Activated B cell treated with CpG ODN at 0.5 μM for 24 hours (primary cell): ENCODE measurements around the gene LMTK3. TPM values are rescaled to one million over a fixed set of nuclear protein-coding genes. Genes with fewer than 3 reads are reported as not detected.
A peak's percentile ranks its signal among the peaks of the same experiment; 100 is the strongest.
"Not testable (repeated sequence)": the region's sequence is repeated elsewhere in the genome, so short reads cannot be mapped to it uniquely, and the experiment has no call there.

Experiments used
- ATAC-seq: fragments of 200-7000 bp; cut with Tn5 transposase; one replicate; pipeline ENCODE4 v1.10.0; 2021; ENCODE audit warnings: low read depth, mild to moderate bottlenecking, moderate library complexity
- CTCF ChIA-PET: fragments of 350-600 bp; sonication (Branson Sonifier 250); formaldehyde crosslinking; loops from one replicate; lab custom pipeline; 2021; ENCODE audit warnings: antibody characterized with exemption; lab: Charles Lee
- POLR2A ChIA-PET: fragments of 350-600 bp; sonication (Branson Sonifier 250); formaldehyde crosslinking; loops from one replicate; lab custom pipeline; 2021; ENCODE audit warnings: antibody characterized with exemption; lab: Charles Lee
- DNase-seq: peaks from one replicate; pipeline ENCODE4 v3.0.0; 2022
- H3K27ac Mint-ChIP-seq: one replicate; pipeline ENCODE4 v1.8.0; 2020; ENCODE audit warnings: mixed read lengths
- H3K27me3 Mint-ChIP-seq: one replicate; pipeline ENCODE4 v1.8.0; 2021; ENCODE audit warnings: mixed read lengths
- H3K36me3 Mint-ChIP-seq: one replicate; pipeline ENCODE4 v1.8.0; 2021; ENCODE audit warnings: low read depth, mixed read lengths
- H3K4me1 Mint-ChIP-seq: one replicate; pipeline ENCODE4 v1.8.0; 2021; ENCODE audit warnings: mixed read lengths
- H3K4me3 Mint-ChIP-seq: one replicate; pipeline ENCODE4 v1.8.0; 2020; ENCODE audit warnings: mild to moderate bottlenecking, mixed read lengths
- H3K9me3 Mint-ChIP-seq: one replicate; pipeline ENCODE4 v1.8.0; 2020; ENCODE audit warnings: mixed read lengths
- CTCF ChIP-seq: fragments of 200-600 bp; IDR thresholded peaks from one replicate; pipeline ENCODE4 v1.8.0; 2022; ENCODE audit warnings: antibody characterized with exemption, mild to moderate bottlenecking
- intact Hi-C: fragments of 100-400 bp; cut with micrococcal nuclease; formaldehyde crosslinking; loops from one replicate; pipeline ENCODE4 v1.15.1; 2024
- total RNA-seq: library from RNA; stranded (reverse); gene quantifications from 2 replicates; pipeline ENCODE4 v1.2.3, GENCODE V29; 2022

Gene LMTK3
- total RNA-seq, 1 donor from 2014 or later = 0.60 TPM

DNA sequence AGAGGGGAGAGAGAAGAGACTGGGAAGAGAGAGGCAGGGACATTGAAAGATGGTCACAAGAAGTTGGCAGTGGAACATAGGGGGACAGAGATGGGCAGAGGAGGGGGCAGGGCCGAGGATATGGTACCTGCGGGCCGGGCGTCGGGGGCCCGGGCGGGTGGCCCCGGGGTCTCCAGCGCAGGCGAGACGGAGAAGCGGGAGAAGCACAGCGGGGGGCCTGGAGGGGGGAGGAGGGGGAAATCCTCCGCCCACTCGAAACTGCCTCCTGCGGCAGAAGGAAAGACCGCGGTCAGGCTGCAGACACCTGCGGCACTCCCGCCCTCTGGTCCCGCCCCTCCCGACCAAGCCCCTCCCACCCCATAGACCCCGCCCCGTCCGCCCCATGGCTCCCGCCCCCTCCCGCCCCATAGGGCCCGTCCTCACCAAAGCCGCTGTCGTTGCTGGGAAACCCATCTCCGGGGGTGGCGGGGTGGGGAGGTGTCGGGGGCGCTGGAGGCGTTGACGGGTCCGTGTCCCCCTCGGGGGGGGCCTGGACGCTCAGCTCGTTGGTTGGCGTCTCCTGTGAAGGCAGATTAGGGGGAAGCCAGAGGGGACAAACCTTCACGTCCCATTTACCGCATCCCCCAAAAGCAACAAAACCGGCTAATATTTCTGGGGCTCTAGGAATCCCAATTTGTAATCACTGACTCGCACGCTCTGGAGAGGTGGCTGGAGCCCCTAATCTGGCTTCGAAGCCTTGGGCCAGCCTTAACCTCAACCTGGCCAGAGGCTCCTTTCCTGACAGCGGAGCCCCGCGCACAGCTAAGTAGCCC is 20.4 kb downstream of the LMTK3 start:
- intact Hi-C loops = loop anchor here (1.0 to 10.0 kb wide), 6 partner anchors 11 to 226 kb away; partner anchors contain the start of genes CYTH2, GRWD1 and KDELR1
- TF ChIP-seq CTCF = no peak
- ChIA-PET POLR2A (interaction anchor here (0.6 to 2.3 kb wide), 8 partner anchors 86 to 890 kb away, joined by 3 to 11 read pairs (median 6); partner anchors contain the start of genes RPL18 and SPHK2), CTCF (interaction anchor here (0.9 to 3.8 kb wide), 6 partner anchors 10 to 100 kb away, joined by 3 to 40 read pairs (median 12); partner anchors contain the start of gene KDELR1)
- peaks cover 41% of the 10 kb centered on the region for H3K4me1 Mint-ChIP-seq
- ATAC-seq (peak; percentile 38), DNase-seq (peak; percentile 56)
- peaks cover 27% of the 10 kb centered on the region for H3K27me3 Mint-ChIP-seq
- no peaks in the 10 kb centered on the region for H3K9me3 Mint-ChIP-seq
- H3K36me3 Mint-ChIP-seq = no peaks in the 10 kb centered on the region
- peak overlapping the region; percentile 78 for H3K27ac Mint-ChIP-seq
- peak overlapping the region; percentile 79 for H3K4me3 Mint-ChIP-seq

GRCh38 chr19:48489608-48490216 is 21.9 kb downstream of the LMTK3 start:
- Mint-ChIP-seq H3K27ac (no peak overlapping the region), H3K4me3 (peak overlapping the region; percentile 79)

GRCh38 chr19:48488478-48488877 is 23.2 kb downstream of the LMTK3 start:
- H3K4me1 Mint-ChIP-seq = peaks cover 32% of the 10 kb centered on the region
- H3K36me3 Mint-ChIP-seq, H3K9me3 Mint-ChIP-seq, intact Hi-C loops, ATAC-seq, H3K4me3 Mint-ChIP-seq, DNase-seq, H3K27ac Mint-ChIP-seq: not testable (repeated sequence)
- ChIA-PET POLR2A (interaction anchor here (0.6 to 2.3 kb wide), 9 partner anchors 19 to 467 kb away, joined by 3 to 9 read pairs (median 5); partner anchors contain the start of gene CYTH2), CTCF (interaction anchor here (1.3 to 3.9 kb wide), 5 partner anchors 8 to 120 kb away, joined by 4 to 40 read pairs (median 26); no protein-coding TSS in a partner anchor)
- peaks cover 13% of the 10 kb centered on the region for H3K27me3 Mint-ChIP-seq

More at GRCh38 chr19:48489608-48490216, 21.9 kb downstream of the LMTK3 start:
- TF ChIP-seq CTCF = peak; percentile 83
- peaks cover 40% of the 10 kb centered on the region for H3K4me1 Mint-ChIP-seq
- H3K36me3 Mint-ChIP-seq = no peaks in the 10 kb centered on the region
- peak; percentile 42 for ATAC-seq
- ChIA-PET POLR2A (interaction anchor here (0.6 to 2.3 kb wide), 15 partner anchors 8 to 156 kb away, joined by 3 to 11 read pairs (median 4); partner anchors contain the start of genes CYTH2, GRWD1, RPL18 and SPHK2), CTCF (interaction anchor here (0.5 to 3.9 kb wide), 17 partner anchors 9 to 148 kb away, joined by 3 to 40 read pairs (median 6); partner anchors contain the start of genes GRWD1 and KDELR1)
- intact Hi-C loops = loop anchor here (1.0 to 10.0 kb wide), 6 partner anchors 20 to 225 kb away; partner anchors contain the start of genes CYTH2 and KDELR1
- peak; percentile 82 for DNase-seq
- H3K27me3 Mint-ChIP-seq = peaks cover 19% of the 10 kb centered on the region
- no peaks in the 10 kb centered on the region for H3K9me3 Mint-ChIP-seq

- Mint-ChIP-seq H3K36me3 (no peaks in the 10 kb centered on the region), H3K4me1 (peaks cover 28% of the 10 kb centered on the region), H3K9me3 (no peaks in the 10 kb centered on the region), H3K4me3 (no peak overlapping the region), H3K27ac (no peak overlapping the region), H3K27me3 (peaks cover 12% of the 10 kb centered on the region)
- CTCF ChIA-PET = interaction anchor here (1.0 to 3.9 kb wide), 3 partner anchors 96 to 121 kb away, joined by 4 to 27 read pairs (median 26); no protein-coding TSS in a partner anchor
- POLR2A ChIA-PET = interaction anchor here (0.6 to 1.0 kb wide), 5 partner anchors 15 to 121 kb away, joined by 3 to 5 read pairs (median 4); no protein-coding TSS in a partner anchor
- TF ChIP-seq CTCF = no peak
- intact Hi-C loops = no loop called here
- no peak for DNase-seq
- no peak for ATAC-seq
Measured at GRCh38 chr19:48487948-48488347, 23.7 kb downstream of the LMTK3 start.

GRCh38 chr19:48487544-48487943 is 24.1 kb downstream of the LMTK3 start:
- POLR2A ChIA-PET = interaction anchor here (0.6 to 1.0 kb wide), 3 partner anchors 15 to 121 kb away, joined by 3 to 5 read pairs (median 4); no protein-coding TSS in a partner anchor

GRCh38 chr19:48486706-48487105 is 24.9 kb downstream of the LMTK3 start:
- H3K27me3 Mint-ChIP-seq, DNase-seq, H3K27ac Mint-ChIP-seq, H3K36me3 Mint-ChIP-seq, H3K4me3 Mint-ChIP-seq, ATAC-seq, H3K9me3 Mint-ChIP-seq, intact Hi-C loops: not testable (repeated sequence)
- ChIA-PET CTCF (interaction anchor here (1.0 to 3.9 kb wide), 2 partner anchors 97 to 122 kb away, joined by 4 to 27 read pairs; no protein-coding TSS in a partner anchor), POLR2A (interaction anchor here (0.6 kb wide), 1 partner anchor 155 kb away, joined by 14 read pairs; no protein-coding TSS in a partner anchor)
- H3K4me1 Mint-ChIP-seq = peaks cover 17% of the 10 kb centered on the region

More at GRCh38 chr19:48487544-48487943, 24.1 kb downstream of the LMTK3 start:
- no peak overlapping the region for H3K27ac Mint-ChIP-seq
- no peak overlapping the region for H3K4me3 Mint-ChIP-seq
- H3K4me1 Mint-ChIP-seq = peaks cover 24% of the 10 kb centered on the region
- DNase-seq = no peak
- no peak for TF ChIP-seq CTCF
- peaks cover 8% of the 10 kb centered on the region for H3K27me3 Mint-ChIP-seq
- no peak for ATAC-seq
- H3K9me3 Mint-ChIP-seq = no peaks in the 10 kb centered on the region
- intact Hi-C loops = no loop called here
- no peaks in the 10 kb centered on the region for H3K36me3 Mint-ChIP-seq
- CTCF ChIA-PET = interaction anchor here (0.8 to 3.9 kb wide), 4 partner anchors 19 to 121 kb away, joined by 3 to 27 read pairs (median 15); no protein-coding TSS in a partner anchor
